GM06990 (cell line): ENCODE measurements around the gene COL27A1.

ENCODE experiments used
- DNase-seq: peaks from one replicate; pipeline ENCODE4 v3.0.0-alpha.2; 2011; ENCODE audit not compliant: insufficient read length; ENCODE audit errors: extremely low read depth
- H3K27me3 ChIP-seq: replicated peaks from 2 replicates; pipeline ENCODE4 v1.6.0; 2011; ENCODE audit warnings: low read length; ENCODE audit not compliant: control insufficient read depth, insufficient read depth
- H3K36me3 ChIP-seq: 2 replicates; pipeline ENCODE4 v1.5.1; 2011; ENCODE audit warnings: low read length; ENCODE audit not compliant: control insufficient read depth, insufficient read depth
- H3K4me3 ChIP-seq: replicated peaks from 2 replicates; pipeline ENCODE4 v1.5.1; 2011; ENCODE audit warnings: low read depth, mild to moderate bottlenecking, control low read depth, low read length
- CTCF ChIP-seq: IDR thresholded peaks from 2 replicates; pipeline ENCODE4 v1.5.1; 2011; ENCODE audit warnings: low read length, control low read depth, mild to moderate bottlenecking, inconsistent platforms; ENCODE audit not compliant: insufficient read depth, poor library complexity, severe bottlenecking

COL27A1 gene

DNA sequence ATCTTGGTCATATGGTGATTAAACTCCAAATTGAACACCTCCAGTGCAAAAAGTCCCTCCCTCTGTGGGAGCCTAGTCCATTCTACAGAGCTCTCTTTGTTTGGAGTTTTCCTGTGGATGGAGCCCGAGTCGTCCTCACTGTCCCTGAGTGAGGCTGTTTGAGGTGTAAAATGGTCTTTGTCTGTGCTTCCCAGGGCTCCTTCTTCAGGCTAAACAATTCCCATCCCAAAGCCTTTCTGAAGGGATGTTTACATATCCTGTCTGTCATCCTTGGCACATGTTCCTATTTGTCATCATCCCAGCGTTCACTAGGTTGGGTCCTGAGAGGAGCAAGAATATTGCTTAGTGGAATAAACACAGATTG, 68.9 kb downstream of the COL27A1 start:
- H3K36me3 ChIP-seq: no peaks in the 10 kb centered on the region
- TF ChIP-seq CTCF: no peak
- H3K27me3 ChIP-seq: peaks cover 1% of the 10 kb centered on the region
- H3K4me3 ChIP-seq: no peak overlapping the region
- no peak for DNase-seq

DNA sequence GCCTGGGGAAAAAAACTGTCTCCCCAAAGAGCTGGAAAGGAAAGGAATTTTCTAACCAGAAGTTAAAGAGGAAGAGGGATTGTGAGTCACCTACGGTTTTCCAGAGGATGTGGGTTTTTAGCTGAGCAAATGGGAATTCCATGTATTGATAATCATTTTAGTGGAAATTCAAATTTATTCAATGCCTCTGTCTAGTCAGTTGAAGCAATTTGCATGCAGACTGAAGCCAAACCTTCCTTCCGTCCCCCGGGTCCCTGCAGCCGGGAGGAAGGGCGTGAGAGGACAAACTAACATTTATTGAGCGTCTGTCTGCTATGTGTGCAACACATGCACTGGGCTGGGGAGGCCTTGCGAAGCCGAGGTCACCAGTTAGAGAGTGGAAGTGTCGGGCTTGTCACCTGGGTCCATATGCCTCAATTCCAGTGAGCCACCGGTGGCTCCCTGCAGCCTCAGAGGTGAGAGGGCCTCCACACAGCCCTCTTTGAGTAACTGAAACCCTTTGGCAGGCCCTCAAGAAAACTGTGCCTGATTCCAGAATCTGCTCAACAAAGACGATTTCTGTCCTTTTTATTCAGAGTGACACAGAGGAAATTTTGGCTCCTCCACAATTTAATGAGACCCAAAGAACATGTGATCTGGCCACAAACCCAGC, 70.3 kb downstream of the COL27A1 start:
- no peak for TF ChIP-seq CTCF
- Histone ChIP-seq H3K27me3 (peaks cover 6% of the 10 kb centered on the region), H3K36me3 (no peaks in the 10 kb centered on the region), H3K4me3 (no peak overlapping the region)
- no peak for DNase-seq

DNA sequence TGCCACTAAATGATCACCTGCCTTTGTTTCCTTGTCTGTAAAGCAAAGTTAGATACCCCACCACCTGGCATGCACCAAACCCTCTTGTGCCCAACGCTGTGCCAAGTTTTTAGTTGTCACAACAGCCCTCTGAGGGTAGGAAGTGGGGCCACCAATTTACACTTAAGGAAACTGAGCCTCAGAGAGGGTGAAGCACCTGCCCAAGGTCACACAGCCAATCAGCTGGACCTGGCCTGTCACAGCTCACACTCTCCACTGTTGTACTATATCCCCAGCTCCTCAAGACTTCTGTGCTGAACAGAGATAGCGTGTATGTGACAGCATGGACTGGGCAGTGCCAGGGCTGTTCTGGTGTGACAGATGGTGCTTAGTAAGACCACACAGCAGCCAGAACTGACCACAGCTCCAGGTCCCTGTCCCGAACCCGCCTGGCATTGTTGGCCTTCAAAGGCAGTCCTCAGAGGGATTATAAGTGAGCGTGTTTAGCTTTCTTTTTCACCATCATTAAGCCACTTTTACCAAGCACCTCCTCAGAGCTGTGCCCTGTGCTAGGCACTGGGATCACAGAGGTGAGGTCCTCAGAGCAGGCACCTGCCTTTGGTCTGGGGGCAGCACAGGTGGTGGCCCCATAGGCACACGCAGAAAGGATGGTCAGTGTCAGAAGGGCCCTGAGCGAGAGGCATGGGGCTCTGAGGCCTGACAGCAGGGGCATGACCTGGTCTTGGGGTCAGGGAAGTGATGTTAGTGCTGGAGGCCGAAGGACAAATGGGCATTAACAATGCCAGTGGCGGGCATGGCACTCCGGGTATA, 71.1 kb downstream of the COL27A1 start:
- Histone ChIP-seq H3K4me3 (no peak overlapping the region), H3K27me3 (peaks cover 4% of the 10 kb centered on the region), H3K36me3 (no peaks in the 10 kb centered on the region)
- TF ChIP-seq CTCF: no peak
- DNase-seq: no peak

DNA sequence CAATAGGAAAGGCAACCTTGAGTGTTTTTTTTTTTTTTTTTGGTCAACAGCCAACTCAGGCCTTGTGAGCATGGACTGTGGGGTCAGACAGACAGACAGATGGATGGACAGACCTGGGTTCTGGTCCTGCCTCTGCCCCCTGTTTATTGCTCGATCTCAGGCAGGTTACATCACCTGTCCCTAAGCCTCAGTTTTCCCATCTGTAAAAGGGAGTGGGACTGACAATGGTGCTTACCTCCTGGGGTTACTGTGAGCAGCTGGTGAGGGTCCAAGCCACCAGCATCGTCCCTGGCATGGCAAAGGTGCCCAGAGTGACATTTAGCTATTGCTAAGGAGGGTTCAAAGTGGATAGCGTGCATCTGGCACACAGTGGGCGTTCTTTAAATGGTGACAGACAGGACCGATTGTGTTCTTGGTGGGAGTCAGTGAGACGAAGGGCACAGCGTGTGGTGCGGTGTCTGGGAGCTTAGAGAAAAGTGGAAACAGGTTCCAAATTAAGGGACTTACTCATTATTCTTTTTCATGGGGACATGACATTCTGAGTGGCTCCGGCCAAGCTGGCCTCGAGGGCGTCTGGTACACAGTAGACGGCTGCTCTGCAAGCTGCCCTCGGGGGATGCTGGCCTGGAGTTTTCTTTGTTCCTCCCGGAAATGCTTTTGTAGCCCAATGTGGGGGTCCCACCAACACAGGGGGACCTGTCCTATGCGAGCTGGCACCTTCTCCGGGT, 72.1 kb downstream of the COL27A1 start:
- TF ChIP-seq CTCF: no peak
- peaks cover 4% of the 10 kb centered on the region for H3K27me3 ChIP-seq
- H3K36me3 ChIP-seq: no peaks in the 10 kb centered on the region
- no peak overlapping the region for H3K4me3 ChIP-seq
- no peak for DNase-seq

GRCh38 chr9:114228016-114228808, 72.9 kb downstream of the COL27A1 start:
- no peak for TF ChIP-seq CTCF
- DNase-seq: no peak
- Histone ChIP-seq H3K36me3 (no peaks in the 10 kb centered on the region), H3K27me3 (peaks cover 4% of the 10 kb centered on the region), H3K4me3 (no peak overlapping the region)
